OCI-LY3 (cell line): ENCODE data around the gene PCDHB14.

Experiments used
- CTCF ChIP-seq: fragments of 200-600, 300-600 bp; sonication (generic); IDR thresholded peaks from 2 replicates; pipeline ENCODE4 v1.5.1; 2014; ENCODE audit warnings: antibody characterized with exemption, low read length, low read depth
- EZH2phosphoT487 ChIP-seq: fragments of 200-600 bp; shearing (Covaris generic); IDR thresholded peaks from 2 replicates; pipeline ENCODE4 v1.6.1; 2018; ENCODE audit warnings: antibody characterized with exemption, mixed run types, low read depth

- no peak; the same call in 1 of the 2 replicates for TF ChIP-seq CTCF
- TF ChIP-seq EZH2phosphoT487 = no peak
Observed at GRCh38 chr5:141234109-141234667, 11.0 kb downstream of the PCDHB14 start.
